ENCODE data around the gene PDCD6IP. TPM values are rescaled to one million over a fixed set of nuclear protein-coding genes. Genes with fewer than 3 reads are reported as not detected.

PDCD6IP gene
- total and polyA plus RNA-seq, 2 of the 13 experiments (the other 11 are each of a cell fraction or from before 2014, with no cell fraction given) = 62.5 to 85.6 TPM

DNA sequence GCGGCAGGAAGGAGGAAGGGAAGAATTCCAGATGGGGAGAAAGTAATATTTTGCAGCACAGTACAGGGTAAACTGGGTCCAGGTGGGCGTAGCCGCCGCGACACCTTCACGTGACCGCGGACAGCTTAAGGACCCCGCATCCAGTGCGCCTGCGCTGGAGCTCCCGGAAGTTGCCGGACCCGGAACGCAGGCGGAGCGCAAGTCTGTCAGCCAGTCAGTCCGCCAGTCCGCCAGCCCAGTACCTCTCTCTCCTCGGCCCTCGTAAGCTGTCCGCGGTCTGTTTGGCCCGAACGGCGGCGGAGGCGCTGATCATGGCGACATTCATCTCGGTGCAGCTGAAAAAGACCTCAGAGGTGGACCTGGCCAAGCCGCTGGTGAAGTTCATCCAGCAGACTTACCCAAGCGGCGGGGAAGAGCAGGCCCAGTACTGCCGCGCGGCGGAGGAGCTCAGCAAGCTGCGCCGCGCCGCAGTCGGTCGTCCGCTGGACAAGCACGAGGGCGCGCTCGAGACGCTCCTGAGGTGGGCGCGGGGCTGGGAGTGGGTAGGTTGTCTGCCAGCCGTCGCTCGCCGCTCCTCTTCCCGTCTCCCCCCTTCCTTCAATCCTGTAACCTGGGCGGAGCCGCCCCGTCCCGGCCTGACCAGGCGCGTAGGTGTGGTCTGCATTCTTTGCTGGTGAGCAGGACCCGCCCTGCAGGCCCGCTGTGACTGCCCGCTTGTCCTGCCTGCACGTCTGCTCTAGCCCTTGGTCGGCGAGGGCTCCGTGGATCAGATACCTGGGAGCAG is at the start of gene PDCD6IP (continued):
- TF ChIP-seq HMG20B (CRISPR knock-in tag; conservative IDR thresholded peaks at IDR 0.05) (no peak), AKAP8 (CRISPR knock-in tag; IDR thresholded peaks at IDR 0.05) (peak; percentile 83; the same call in 1 of the 2 replicates), RXRA (CRISPR knock-in tag; IDR thresholded peaks at IDR 0.05) (peak; percentile 76), FOXK2 (IDR thresholded peaks at IDR 0.05) (peak; percentile 18; the same call in 1 of the 2 replicates), KAT8 (CRISPR knock-in tag; IDR thresholded peaks at IDR 0.05) (peak; percentile 95), GZF1 (CRISPR knock-in tag; IDR thresholded peaks at IDR 0.05) (0 out of 2 replicates have a peak, but pooled peaks have one; percentile 22), ZBTB1 (CRISPR knock-in tag; IDR thresholded peaks at IDR 0.05; ENCODE audit: borderline replicate concordance) (no peak), CC2D1A (CRISPR knock-in tag; IDR thresholded peaks at IDR 0.05) (no peak), ZNF468 (CRISPR knock-in tag; IDR thresholded peaks at IDR 0.05) (no peak), ZNF547 (CRISPR knock-in tag; IDR thresholded peaks at IDR 0.05) (peak; percentile 86), CHD2 (IDR thresholded peaks at IDR 0.05; ENCODE audit: low read depth, low read length) (no peak), HDAC1 (CRISPR knock-in tag; IDR thresholded peaks at IDR 0.05) (peak; percentile 90), RBAK (CRISPR knock-in tag; IDR thresholded peaks at IDR 0.05) (0 out of 2 replicates have a peak, but pooled peaks have one; percentile 37), ZNF10 (CRISPR knock-in tag; IDR thresholded peaks at IDR 0.05; ENCODE audit: borderline replicate concordance, low read depth) (no peak), TEAD3 (CRISPR knock-in tag; optimal IDR thresholded peaks at IDR 0.05; ENCODE audit: borderline replicate concordance) (peak; percentile 76), ZNF256 (CRISPR knock-in tag; conservative IDR thresholded peaks at IDR 0.05) (no peak; the same call in 1 of the 2 replicates), ZBTB20 (CRISPR knock-in tag; IDR thresholded peaks at IDR 0.05; ENCODE audit: borderline replicate concordance, low read depth) (peak; percentile 91; the same call in 1 of the 2 replicates), ZNF225 (CRISPR knock-in tag; IDR thresholded peaks at IDR 0.05) (peak; percentile 96), MTF1 (CRISPR knock-in tag; IDR thresholded peaks at IDR 0.05) (no peak), KLF16 (CRISPR knock-in tag; IDR thresholded peaks at IDR 0.05) (peak in 1 of 2 experiments; percentile 66; a peak in 2 of 4 replicates), KMT2B (CRISPR knock-in tag; IDR thresholded peaks at IDR 0.05) (peak; percentile 86), CENPT (CRISPR knock-in tag; IDR thresholded peaks at IDR 0.05; ENCODE audit: low read depth) (peak; percentile 87), SMAD1 (CRISPR knock-in tag; IDR thresholded peaks at IDR 0.05; ENCODE audit: borderline replicate concordance, low read depth) (peak; percentile 92; the same call in 1 of the 2 replicates)
- TF ChIP-seq, protein P1, sequence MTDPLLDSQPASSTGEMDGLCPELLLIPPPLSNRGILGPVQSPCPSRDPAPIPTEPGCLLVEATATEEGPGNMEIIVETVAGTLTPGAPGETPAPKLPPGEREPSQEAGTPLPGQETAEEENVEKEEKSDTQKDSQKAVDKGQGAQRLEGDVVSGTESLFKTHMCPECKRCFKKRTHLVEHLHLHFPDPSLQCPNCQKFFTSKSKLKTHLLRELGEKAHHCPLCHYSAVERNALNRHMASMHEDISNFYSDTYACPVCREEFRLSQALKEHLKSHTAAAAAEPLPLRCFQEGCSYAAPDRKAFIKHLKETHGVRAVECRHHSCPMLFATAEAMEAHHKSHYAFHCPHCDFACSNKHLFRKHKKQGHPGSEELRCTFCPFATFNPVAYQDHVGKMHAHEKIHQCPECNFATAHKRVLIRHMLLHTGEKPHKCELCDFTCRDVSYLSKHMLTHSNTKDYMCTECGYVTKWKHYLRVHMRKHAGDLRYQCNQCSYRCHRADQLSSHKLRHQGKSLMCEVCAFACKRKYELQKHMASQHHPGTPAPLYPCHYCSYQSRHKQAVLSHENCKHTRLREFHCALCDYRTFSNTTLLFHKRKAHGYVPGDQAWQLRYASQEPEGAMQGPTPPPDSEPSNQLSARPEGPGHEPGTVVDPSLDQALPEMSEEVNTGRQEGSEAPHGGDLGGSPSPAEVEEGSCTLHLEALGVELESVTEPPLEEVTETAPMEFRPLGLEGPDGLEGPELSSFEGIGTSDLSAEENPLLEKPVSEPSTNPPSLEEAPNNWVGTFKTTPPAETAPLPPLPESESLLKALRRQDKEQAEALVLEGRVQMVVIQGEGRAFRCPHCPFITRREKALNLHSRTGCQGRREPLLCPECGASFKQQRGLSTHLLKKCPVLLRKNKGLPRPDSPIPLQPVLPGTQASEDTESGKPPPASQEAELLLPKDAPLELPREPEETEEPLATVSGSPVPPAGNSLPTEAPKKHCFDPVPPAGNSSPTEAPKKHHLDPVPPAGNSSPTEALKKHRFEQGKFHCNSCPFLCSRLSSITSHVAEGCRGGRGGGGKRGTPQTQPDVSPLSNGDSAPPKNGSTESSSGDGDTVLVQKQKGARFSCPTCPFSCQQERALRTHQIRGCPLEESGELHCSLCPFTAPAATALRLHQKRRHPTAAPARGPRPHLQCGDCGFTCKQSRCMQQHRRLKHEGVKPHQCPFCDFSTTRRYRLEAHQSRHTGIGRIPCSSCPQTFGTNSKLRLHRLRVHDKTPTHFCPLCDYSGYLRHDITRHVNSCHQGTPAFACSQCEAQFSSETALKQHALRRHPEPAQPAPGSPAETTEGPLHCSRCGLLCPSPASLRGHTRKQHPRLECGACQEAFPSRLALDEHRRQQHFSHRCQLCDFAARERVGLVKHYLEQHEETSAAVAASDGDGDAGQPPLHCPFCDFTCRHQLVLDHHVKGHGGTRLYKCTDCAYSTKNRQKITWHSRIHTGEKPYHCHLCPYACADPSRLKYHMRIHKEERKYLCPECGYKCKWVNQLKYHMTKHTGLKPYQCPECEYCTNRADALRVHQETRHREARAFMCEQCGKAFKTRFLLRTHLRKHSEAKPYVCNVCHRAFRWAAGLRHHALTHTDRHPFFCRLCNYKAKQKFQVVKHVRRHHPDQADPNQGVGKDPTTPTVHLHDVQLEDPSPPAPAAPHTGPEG (CRISPR knock-in tag; IDR thresholded peaks at IDR 0.05) = peak; percentile 91
- TF ChIP-seq, protein P2, sequence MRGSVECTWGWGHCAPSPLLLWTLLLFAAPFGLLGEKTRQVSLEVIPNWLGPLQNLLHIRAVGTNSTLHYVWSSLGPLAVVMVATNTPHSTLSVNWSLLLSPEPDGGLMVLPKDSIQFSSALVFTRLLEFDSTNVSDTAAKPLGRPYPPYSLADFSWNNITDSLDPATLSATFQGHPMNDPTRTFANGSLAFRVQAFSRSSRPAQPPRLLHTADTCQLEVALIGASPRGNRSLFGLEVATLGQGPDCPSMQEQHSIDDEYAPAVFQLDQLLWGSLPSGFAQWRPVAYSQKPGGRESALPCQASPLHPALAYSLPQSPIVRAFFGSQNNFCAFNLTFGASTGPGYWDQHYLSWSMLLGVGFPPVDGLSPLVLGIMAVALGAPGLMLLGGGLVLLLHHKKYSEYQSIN (CRISPR knock-in tag; IDR thresholded peaks at IDR 0.05; ENCODE audit: borderline replicate concordance) = no peak; the same call in 1 of the 2 replicates
